ENCODE measurements around the gene UCKL1. TPM values are rescaled to one million over a fixed set of nuclear protein-coding genes. Genes with fewer than 3 reads are reported as not detected.

Gene UCKL1
- total and polyA plus RNA-seq, 3 donors from 2014 or later = 35.0 to 78.0 (median 72.6) TPM

DNA sequence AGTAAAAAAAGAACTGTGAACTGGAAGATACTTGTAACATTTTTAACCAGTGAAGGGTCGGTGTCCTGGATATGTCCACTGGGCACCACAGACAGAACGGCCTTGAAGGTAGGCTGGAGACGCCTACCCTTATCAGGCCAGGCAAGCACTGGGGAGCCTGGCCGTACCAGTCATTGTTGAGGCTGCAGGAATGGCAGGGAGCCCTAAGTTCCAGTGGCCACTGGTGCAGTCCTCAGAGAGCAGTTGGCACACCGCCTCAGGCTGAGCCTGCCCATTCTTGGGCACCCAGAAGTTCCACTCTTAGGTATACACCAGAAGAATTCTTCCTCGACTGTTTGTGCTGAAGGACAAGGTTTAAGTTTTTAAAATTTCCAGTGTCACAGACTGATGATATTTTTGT lies 40.7 kb downstream of the UCKL1 start:
- Histone ChIP-seq H3K4me3 (no peak overlapping the region), H3K27ac (peak overlapping the region; percentile 18 to 33), H3K4me1 (peaks cover 8% of the 10 kb centered on the region), H3K36me3 (ENCODE audit: low read depth, missing control alignments) (no peaks in the 10 kb centered on the region), H3K9me3 (no peaks in the 10 kb centered on the region), H3K27me3 (no peaks in the 10 kb centered on the region)
- WGBS, 2 donors = 63 to 81% methylated on average over 6 of the region's 6 CpGs
- TF ChIP-seq POLR2A (IDR thresholded peaks at IDR 0.05) = no peak
- TF ChIP-seq, protein P1, sequence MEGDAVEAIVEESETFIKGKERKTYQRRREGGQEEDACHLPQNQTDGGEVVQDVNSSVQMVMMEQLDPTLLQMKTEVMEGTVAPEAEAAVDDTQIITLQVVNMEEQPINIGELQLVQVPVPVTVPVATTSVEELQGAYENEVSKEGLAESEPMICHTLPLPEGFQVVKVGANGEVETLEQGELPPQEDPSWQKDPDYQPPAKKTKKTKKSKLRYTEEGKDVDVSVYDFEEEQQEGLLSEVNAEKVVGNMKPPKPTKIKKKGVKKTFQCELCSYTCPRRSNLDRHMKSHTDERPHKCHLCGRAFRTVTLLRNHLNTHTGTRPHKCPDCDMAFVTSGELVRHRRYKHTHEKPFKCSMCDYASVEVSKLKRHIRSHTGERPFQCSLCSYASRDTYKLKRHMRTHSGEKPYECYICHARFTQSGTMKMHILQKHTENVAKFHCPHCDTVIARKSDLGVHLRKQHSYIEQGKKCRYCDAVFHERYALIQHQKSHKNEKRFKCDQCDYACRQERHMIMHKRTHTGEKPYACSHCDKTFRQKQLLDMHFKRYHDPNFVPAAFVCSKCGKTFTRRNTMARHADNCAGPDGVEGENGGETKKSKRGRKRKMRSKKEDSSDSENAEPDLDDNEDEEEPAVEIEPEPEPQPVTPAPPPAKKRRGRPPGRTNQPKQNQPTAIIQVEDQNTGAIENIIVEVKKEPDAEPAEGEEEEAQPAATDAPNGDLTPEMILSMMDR (IDR thresholded peaks at IDR 0.05) = no peak
- intact Hi-C loops (cut with DNase I; ENCODE audit: low total_unique reads) = no loop called here
- DNase-seq = peak; percentile 84

DNA sequence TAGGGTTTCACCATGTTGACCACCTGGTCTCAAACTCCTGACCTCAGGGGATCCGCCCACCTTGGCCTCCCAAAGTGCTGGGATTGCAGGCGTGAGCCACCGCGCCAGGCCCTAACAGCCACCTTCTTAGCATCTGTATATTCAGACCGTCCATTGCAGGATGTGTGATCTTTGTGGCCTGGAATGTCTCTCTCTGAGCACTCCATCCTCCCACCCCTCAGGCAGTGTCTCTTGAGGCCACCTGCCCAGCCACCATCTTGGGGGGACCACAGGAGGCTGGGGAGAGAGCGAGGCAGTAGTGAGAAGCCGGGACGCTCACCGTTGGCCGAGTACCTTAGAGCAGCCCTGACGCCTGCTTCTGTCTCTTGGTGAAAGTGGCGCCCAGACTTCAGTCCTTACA lies 42.4 kb downstream of the UCKL1 start:
- Histone ChIP-seq H3K4me3 (no peak overlapping the region), H3K4me1 (peaks cover 8% of the 10 kb centered on the region), H3K27me3 (no peaks in the 10 kb centered on the region), H3K27ac (no peak overlapping the region), H3K36me3 (ENCODE audit: low read depth, missing control alignments) (no peaks in the 10 kb centered on the region), H3K9me3 (no peaks in the 10 kb centered on the region)
- WGBS, 2 donors = 96 to 98% methylated on average over 11 to 12 of the region's 12 CpGs
- no peak for TF ChIP-seq POLR2A (IDR thresholded peaks at IDR 0.05)
- TF ChIP-seq, protein P1 (IDR thresholded peaks at IDR 0.05) = no peak
- no peak for DNase-seq
- intact Hi-C loops (cut with DNase I; ENCODE audit: low total_unique reads) = no loop called here

DNA sequence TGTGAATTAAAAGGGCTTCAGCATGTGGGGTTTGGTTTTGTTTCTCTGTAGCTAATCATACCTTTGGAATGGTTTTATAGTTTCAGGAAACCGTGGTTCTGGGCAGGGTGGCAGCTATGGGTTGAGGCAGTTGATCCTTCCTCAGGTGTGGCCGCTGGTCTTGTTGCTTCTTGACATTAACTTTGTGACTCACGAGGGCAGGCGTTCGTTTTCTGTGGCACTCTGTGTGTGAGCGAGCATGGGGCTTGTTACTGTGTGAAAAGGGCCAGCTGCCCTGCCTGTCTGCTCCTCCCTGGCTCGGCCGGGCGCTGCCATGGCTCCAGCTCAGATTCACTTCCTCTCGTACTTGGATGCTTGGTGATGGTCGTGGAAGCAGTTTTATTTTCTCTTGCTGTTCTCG lies 45.0 kb downstream of the UCKL1 start:
- WGBS, 2 donors = 38 to 59% methylated on average over 12 of the region's 12 CpGs
- Histone ChIP-seq H3K27ac (no peak overlapping the region), H3K4me1 (peaks cover 8% of the 10 kb centered on the region), H3K4me3 (no peak overlapping the region), H3K36me3 (ENCODE audit: low read depth, missing control alignments) (no peaks in the 10 kb centered on the region), H3K9me3 (no peaks in the 10 kb centered on the region), H3K27me3 (no peaks in the 10 kb centered on the region)
- DNase-seq = no peak
- intact Hi-C loops (cut with DNase I; ENCODE audit: low total_unique reads) = no loop called here
- TF ChIP-seq, protein P1 (IDR thresholded peaks at IDR 0.05) = no peak
- no peak for TF ChIP-seq POLR2A (IDR thresholded peaks at IDR 0.05)

DNA sequence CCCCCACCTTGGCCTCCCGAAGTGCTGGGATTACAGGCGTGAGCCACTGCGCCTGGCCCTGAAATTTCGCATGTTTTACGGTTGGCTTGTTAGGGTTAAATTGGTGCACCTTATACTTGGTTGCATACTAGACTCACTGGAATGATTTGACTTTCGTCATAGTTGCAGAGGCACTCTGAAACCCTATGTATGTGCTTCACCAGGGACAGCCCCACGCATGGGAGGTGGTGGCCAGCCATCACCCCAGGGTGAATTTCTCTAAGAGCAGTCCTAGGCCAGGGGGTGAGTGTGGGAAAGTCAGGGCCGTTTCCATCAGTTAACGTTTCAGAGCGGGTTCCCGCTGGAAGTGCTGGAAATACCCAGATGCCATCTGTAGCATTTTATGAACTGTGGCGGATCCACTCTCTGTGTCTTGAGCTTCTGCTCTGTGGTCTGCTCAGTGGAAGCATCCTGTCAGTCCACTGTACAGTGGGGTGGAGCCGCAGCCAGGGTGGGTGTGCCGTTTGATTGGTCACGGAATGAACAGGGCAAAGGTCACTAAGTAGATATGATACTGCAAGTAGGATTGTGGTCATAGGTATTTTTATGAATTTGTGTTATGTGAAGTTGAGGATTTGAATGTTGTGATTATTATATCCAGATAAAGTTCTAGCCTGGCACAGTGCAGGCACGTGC lies 48.1 kb downstream of the UCKL1 start:
- intact Hi-C loops (cut with DNase I; ENCODE audit: low total_unique reads) = no loop called here

More for the DNA sequence above, 48.1 kb downstream of the UCKL1 start:
- 66 to 83% methylated on average over 11 to 16 of the region's 16 CpGs for WGBS, 2 donors
- no peak overlapping the region for H3K27ac ChIP-seq
- H3K36me3 ChIP-seq (ENCODE audit: low read depth, missing control alignments) = no peaks in the 10 kb centered on the region
- no peaks in the 10 kb centered on the region for H3K9me3 ChIP-seq
- H3K4me1 ChIP-seq = no peaks in the 10 kb centered on the region
- H3K27me3 ChIP-seq = no peaks in the 10 kb centered on the region
- no peak for DNase-seq
- no peak overlapping the region for H3K4me3 ChIP-seq
- TF ChIP-seq, protein P1 (IDR thresholded peaks at IDR 0.05) = no peak
- TF ChIP-seq POLR2A (IDR thresholded peaks at IDR 0.05) = no peak
